GM10266 (cell line): ENCODE data around the gene TTC24.
"Not testable (repeated sequence)": the region's sequence is repeated elsewhere in the genome, so short reads cannot be mapped to it uniquely, and the experiment has no call there.

Source experiments
- DNase-seq: peaks from one replicate; pipeline ENCODE4 v3.0.0; 2012; ENCODE audit errors: extremely low spot score
- CTCF ChIP-seq: IDR thresholded peaks from 2 replicates; pipeline ENCODE4 v1.5.1; 2012; ENCODE audit warnings: mild to moderate bottlenecking, low read depth; ENCODE audit not compliant: control insufficient read depth, insufficient read depth; ENCODE audit errors: missing control alignments

The TTC24 gene

GRCh38 chr1:156581661-156582387 is 2.3 kb downstream of the TTC24 start:
- TF ChIP-seq CTCF, result no peak
- no peak for DNase-seq

GRCh38 chr1:156582388-156583017 is 3.0 kb downstream of the TTC24 start:
- TF ChIP-seq CTCF, result no peak
- no peak for DNase-seq

- TF ChIP-seq CTCF, result peak; percentile 84
- peak; percentile 80 for DNase-seq
These were observed 4.5 kb downstream of the TTC24 start for GRCh38 chr1:156583821-156584622.

GRCh38 chr1:156584813-156585212 is 5.3 kb downstream of the TTC24 start:
- TF ChIP-seq CTCF, result peak; percentile 40
- no peak for DNase-seq

- DNase-seq, result no peak
- no peak for TF ChIP-seq CTCF
These were observed 6.8 kb downstream of the TTC24 start for GRCh38 chr1:156586323-156586722.

GRCh38 chr1:156586892-156587477 is 7.5 kb downstream of the TTC24 start:
- TF ChIP-seq CTCF, result no peak
- no peak for DNase-seq

GRCh38 chr1:156587927-156588326 is 8.4 kb downstream of the TTC24 start:
- DNase-seq, result not testable (repeated sequence)
